Smooth muscle cell of the brain vasculature (primary cell): ENCODE data around the gene RBBP5.

Experiments used
- DNase-seq: peaks from one replicate; pipeline ENCODE4 v3.0.0-alpha.2; 2012; ENCODE audit warnings: low read depth, low spot score

The RBBP5 gene

GRCh38 chr1:205074513-205074912 is 47.3 kb downstream of the RBBP5 start:
- DNase-seq: no peak

GRCh38 chr1:205074084-205074483 is 47.7 kb downstream of the RBBP5 start:
- no peak for DNase-seq

- no peak for DNase-seq
Observed at GRCh38 chr1:205073511-205073910, 48.3 kb downstream of the RBBP5 start.

GRCh38 chr1:205072881-205073280 is 48.9 kb downstream of the RBBP5 start:
- DNase-seq: no peak

- DNase-seq: no peak
Observed at GRCh38 chr1:205072286-205072685, 49.5 kb downstream of the RBBP5 start.

GRCh38 chr1:205071801-205072200 is 50.0 kb downstream of the RBBP5 start:
- no peak for DNase-seq

- DNase-seq: no peak
Observed at GRCh38 chr1:205071028-205071409, 50.8 kb downstream of the RBBP5 start.

- DNase-seq: no peak
Observed at GRCh38 chr1:205069371-205070125, 52.2 kb downstream of the RBBP5 start.

GRCh38 chr1:205068457-205069040 is 53.2 kb downstream of the RBBP5 start:
- DNase-seq: no peak

- no peak for DNase-seq
Observed at GRCh38 chr1:205068001-205068400, 53.8 kb downstream of the RBBP5 start.

- DNase-seq: no peak
Observed at GRCh38 chr1:205067031-205067430, 54.7 kb downstream of the RBBP5 start.

GRCh38 chr1:205066141-205066818 is 55.5 kb downstream of the RBBP5 start:
- no peak for DNase-seq

GRCh38 chr1:205065666-205066065 is 56.1 kb downstream of the RBBP5 start:
- no peak for DNase-seq

GRCh38 chr1:205064741-205065316 is 56.9 kb downstream of the RBBP5 start:
- no peak for DNase-seq

GRCh38 chr1:205064301-205064700 is 57.5 kb downstream of the RBBP5 start:
- no peak for DNase-seq

GRCh38 chr1:205062895-205063294 is 58.9 kb downstream of the RBBP5 start:
- DNase-seq: no peak

- DNase-seq: no peak
Observed at GRCh38 chr1:205062319-205062718, 59.5 kb downstream of the RBBP5 start.

- peak; percentile 37 for DNase-seq
Observed at GRCh38 chr1:205061665-205062069, 60.1 kb downstream of the RBBP5 start.

GRCh38 chr1:205061227-205061626 is 60.6 kb downstream of the RBBP5 start:
- DNase-seq: no peak

GRCh38 chr1:205060746-205061145 is 61.0 kb downstream of the RBBP5 start:
- no peak for DNase-seq

GRCh38 chr1:205059660-205060059 is 62.1 kb downstream of the RBBP5 start:
- no peak for DNase-seq

GRCh38 chr1:205058853-205059252 is 62.9 kb downstream of the RBBP5 start:
- DNase-seq: no peak
